NB4 (cell line): ENCODE data around the gene SMG1.

Source experiments
- MYC ChIP-seq: IDR thresholded peaks from 2 replicates; pipeline ENCODE4 v1.6.1; 2011; ENCODE audit warnings: low read depth, low read length
- POLR2A ChIP-seq: IDR thresholded peaks from 2 replicates; pipeline ENCODE4 v1.6.1; 2011; ENCODE audit warnings: mild to moderate bottlenecking; ENCODE audit not compliant: insufficient read length; ENCODE audit errors: extremely low read depth
- TF ChIP-seq, protein P1 (sequence below): IDR thresholded peaks from one replicate; pipeline ENCODE4 v1.5.1; 2012; ENCODE audit warnings: low read depth, low read length
- TF ChIP-seq, protein P2 (sequence below): IDR thresholded peaks from 2 replicates; pipeline ENCODE4 v1.6.1; 2011; ENCODE audit warnings: low read depth, low read length

DNA sequence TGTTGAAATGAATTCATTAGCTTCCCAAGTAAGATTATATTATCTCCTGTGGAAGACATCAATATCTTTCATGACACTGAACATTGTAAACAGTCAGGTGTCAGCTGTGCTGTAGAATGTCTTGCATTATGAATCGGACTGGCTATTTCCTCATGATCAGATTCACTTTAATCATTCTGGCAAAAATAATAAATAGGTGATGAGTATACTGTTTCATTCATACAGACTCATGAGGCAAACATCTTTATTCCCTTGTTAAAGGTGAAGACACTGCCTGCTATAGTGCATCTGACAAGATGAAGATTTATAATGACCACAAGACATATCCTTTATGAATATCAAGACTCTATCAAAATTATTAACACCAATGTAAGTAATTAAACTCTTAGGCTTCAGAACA is 73.6 kb downstream of the SMG1 start:
- TF ChIP-seq, protein P1, sequence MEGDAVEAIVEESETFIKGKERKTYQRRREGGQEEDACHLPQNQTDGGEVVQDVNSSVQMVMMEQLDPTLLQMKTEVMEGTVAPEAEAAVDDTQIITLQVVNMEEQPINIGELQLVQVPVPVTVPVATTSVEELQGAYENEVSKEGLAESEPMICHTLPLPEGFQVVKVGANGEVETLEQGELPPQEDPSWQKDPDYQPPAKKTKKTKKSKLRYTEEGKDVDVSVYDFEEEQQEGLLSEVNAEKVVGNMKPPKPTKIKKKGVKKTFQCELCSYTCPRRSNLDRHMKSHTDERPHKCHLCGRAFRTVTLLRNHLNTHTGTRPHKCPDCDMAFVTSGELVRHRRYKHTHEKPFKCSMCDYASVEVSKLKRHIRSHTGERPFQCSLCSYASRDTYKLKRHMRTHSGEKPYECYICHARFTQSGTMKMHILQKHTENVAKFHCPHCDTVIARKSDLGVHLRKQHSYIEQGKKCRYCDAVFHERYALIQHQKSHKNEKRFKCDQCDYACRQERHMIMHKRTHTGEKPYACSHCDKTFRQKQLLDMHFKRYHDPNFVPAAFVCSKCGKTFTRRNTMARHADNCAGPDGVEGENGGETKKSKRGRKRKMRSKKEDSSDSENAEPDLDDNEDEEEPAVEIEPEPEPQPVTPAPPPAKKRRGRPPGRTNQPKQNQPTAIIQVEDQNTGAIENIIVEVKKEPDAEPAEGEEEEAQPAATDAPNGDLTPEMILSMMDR, result no peak
- no peak for TF ChIP-seq POLR2A
- TF ChIP-seq MYC, result no peak
- TF ChIP-seq, protein P2, sequence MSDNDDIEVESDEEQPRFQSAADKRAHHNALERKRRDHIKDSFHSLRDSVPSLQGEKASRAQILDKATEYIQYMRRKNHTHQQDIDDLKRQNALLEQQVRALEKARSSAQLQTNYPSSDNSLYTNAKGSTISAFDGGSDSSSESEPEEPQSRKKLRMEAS, result no peak
